Right ventricle myocardium inferior (tissue), 1 donor: ENCODE data around the gene PARP8. TPM values are rescaled to one million over a fixed set of nuclear protein-coding genes. Genes with fewer than 3 reads are reported as not detected.

ENCODE experiments used
- ATAC-seq: fragments of 200-7000 bp; cut with Tn5 transposase; one replicate; pipeline ENCODE4 v1.9.1; 2020; ENCODE audit warnings: mild to moderate bottlenecking, moderate library complexity
- DNase-seq: peaks from one replicate; pipeline ENCODE4 v3.0.0; 2021; ENCODE audit errors: missing footprints
- intact Hi-C: fragments of 100-400 bp; cut with DNase I; formaldehyde crosslinking; loops from one replicate; pipeline ENCODE4 v1.11.0; 2022
- total RNA-seq: library from RNA; stranded (reverse); fragmentation: NEBNext Ultra II Directional; extraction: Animal tissue kit (Norgen Biotek cat#: 25700); gene quantifications from one replicate; pipeline ENCODE4 v1.2.1, GENCODE V29; 2021
- donor health status: DM: no; HTN: yes; CAD: no; lungs with severe emphysema.

PARP8 gene
- total RNA-seq, 1 donor from 2014 or later, result 7.7 TPM

- intact Hi-C loops, result no loop called here
- ATAC-seq, result no peak
- DNase-seq, result no peak
Measured at GRCh38 chr5:50716134-50716533, 49.7 kb downstream of the PARP8 start.

GRCh38 chr5:50717651-50718050, 51.2 kb downstream of the PARP8 start:
- intact Hi-C loops, result no loop called here
- ATAC-seq, result no peak
- DNase-seq, result no peak

- no peak for ATAC-seq
- no peak for DNase-seq
- intact Hi-C loops, result no loop called here
Measured at GRCh38 chr5:50720061-50720710, 53.7 kb downstream of the PARP8 start.

GRCh38 chr5:50722223-50722622, 55.8 kb downstream of the PARP8 start:
- DNase-seq (no peak), ATAC-seq (no peak)
- intact Hi-C loops, result no loop called here

GRCh38 chr5:50724262-50724661, 57.8 kb downstream of the PARP8 start:
- intact Hi-C loops, result no loop called here
- no peak for DNase-seq
- ATAC-seq, result no peak

GRCh38 chr5:50725800-50726474, 59.5 kb downstream of the PARP8 start:
- ATAC-seq, result no peak
- intact Hi-C loops, result no loop called here
- DNase-seq, result no peak

- DNase-seq (no peak), ATAC-seq (no peak)
- intact Hi-C loops, result no loop called here
Measured at GRCh38 chr5:50726475-50727148, 60.2 kb downstream of the PARP8 start.

- DNase-seq (no peak), ATAC-seq (peak; percentile 39)
- intact Hi-C loops, result no loop called here
Measured at GRCh38 chr5:50727149-50727496, 60.7 kb downstream of the PARP8 start.

- ATAC-seq (no peak), DNase-seq (no peak)
- intact Hi-C loops, result no loop called here
Measured at GRCh38 chr5:50727845-50728244, 61.4 kb downstream of the PARP8 start.

- intact Hi-C loops, result no loop called here
- ATAC-seq (no peak), DNase-seq (no peak)
Measured at GRCh38 chr5:50730336-50730735, 63.9 kb downstream of the PARP8 start.

- DNase-seq, result no peak
- intact Hi-C loops, result no loop called here
- no peak for ATAC-seq
Measured at GRCh38 chr5:50730841-50731240, 64.4 kb downstream of the PARP8 start.

GRCh38 chr5:50733741-50734140, 67.3 kb downstream of the PARP8 start:
- ATAC-seq, result no peak
- DNase-seq, result no peak
- intact Hi-C loops, result no loop called here

- DNase-seq (no peak), ATAC-seq (no peak)
- intact Hi-C loops, result no loop called here
Measured at GRCh38 chr5:50738864-50739263, 72.4 kb downstream of the PARP8 start.

GRCh38 chr5:50740832-50741231, 74.4 kb downstream of the PARP8 start:
- intact Hi-C loops, result no loop called here
- no peak for DNase-seq
- ATAC-seq, result no peak

- ATAC-seq (no peak), DNase-seq (no peak)
- intact Hi-C loops, result no loop called here
Measured at GRCh38 chr5:50744776-50745175, 78.3 kb downstream of the PARP8 start.

- intact Hi-C loops, result no loop called here
- no peak for DNase-seq
- no peak for ATAC-seq
Measured at GRCh38 chr5:50745221-50745910, 78.9 kb downstream of the PARP8 start.

GRCh38 chr5:50749181-50749580, 82.7 kb downstream of the PARP8 start:
- intact Hi-C loops, result no loop called here
- no peak for DNase-seq
- ATAC-seq, result no peak

GRCh38 chr5:50749873-50750272, 83.4 kb downstream of the PARP8 start:
- no peak for ATAC-seq
- intact Hi-C loops, result no loop called here
- no peak for DNase-seq

- ATAC-seq (no peak), DNase-seq (no peak)
- intact Hi-C loops, result no loop called here
Measured at GRCh38 chr5:50751064-50751657, 84.7 kb downstream of the PARP8 start.
